ENCODE results near the gene SLC12A7. TPM values are rescaled to one million over a fixed set of nuclear protein-coding genes. Genes with fewer than 3 reads are reported as not detected.
"Not testable (repeated sequence)": the region's sequence is repeated elsewhere in the genome, so short reads cannot be mapped to it uniquely, and the experiment has no call there.

The SLC12A7 gene
- total RNA-seq, 1 donor from 2014 or later = 42.2 TPM

- DNase-seq (ENCODE audit: low read depth) = no peak
These were observed 15.0 kb downstream of the SLC12A7 start for GRCh38 chr5:1096838-1097237.

- DNase-seq (ENCODE audit: low read depth) = no peak
These were observed 15.9 kb downstream of the SLC12A7 start for GRCh38 chr5:1095990-1096363.

- DNase-seq (ENCODE audit: low read depth) = no peak
These were observed 16.4 kb downstream of the SLC12A7 start for GRCh38 chr5:1095302-1095989.

GRCh38 chr5:1094670-1095190 is 17.1 kb downstream of the SLC12A7 start:
- no peak for DNase-seq (ENCODE audit: low read depth)

GRCh38 chr5:1093361-1093760 is 18.5 kb downstream of the SLC12A7 start:
- no peak for DNase-seq (ENCODE audit: low read depth)

GRCh38 chr5:1092122-1092521 is 19.7 kb downstream of the SLC12A7 start:
- DNase-seq (ENCODE audit: low read depth) = no peak

GRCh38 chr5:1091632-1092031 is 20.2 kb downstream of the SLC12A7 start:
- no peak for DNase-seq (ENCODE audit: low read depth)

GRCh38 chr5:1090538-1090937 is 21.3 kb downstream of the SLC12A7 start:
- DNase-seq (ENCODE audit: low read depth) = no peak

GRCh38 chr5:1089621-1090040 is 22.2 kb downstream of the SLC12A7 start:
- no peak for DNase-seq (ENCODE audit: low read depth)

- DNase-seq (ENCODE audit: low read depth) = no peak
These were observed 22.7 kb downstream of the SLC12A7 start for GRCh38 chr5:1089146-1089545.

- DNase-seq (ENCODE audit: low read depth) = no peak
These were observed 23.1 kb downstream of the SLC12A7 start for GRCh38 chr5:1088726-1089125.

- DNase-seq (ENCODE audit: low read depth) = no peak
These were observed 23.8 kb downstream of the SLC12A7 start for GRCh38 chr5:1088031-1088430.

- no peak for DNase-seq (ENCODE audit: low read depth)
These were observed 24.4 kb downstream of the SLC12A7 start for GRCh38 chr5:1087428-1087827.

- DNase-seq (ENCODE audit: low read depth) = no peak
These were observed 25.0 kb downstream of the SLC12A7 start for GRCh38 chr5:1086871-1087270.

- no peak for DNase-seq (ENCODE audit: low read depth)
These were observed 25.7 kb downstream of the SLC12A7 start for GRCh38 chr5:1086137-1086536.

GRCh38 chr5:1085391-1085790 is 26.5 kb downstream of the SLC12A7 start:
- no peak for DNase-seq (ENCODE audit: low read depth)

GRCh38 chr5:1083823-1084605 is 27.8 kb downstream of the SLC12A7 start:
- DNase-seq (ENCODE audit: low read depth) = no peak

GRCh38 chr5:1083026-1083425 is 28.8 kb downstream of the SLC12A7 start:
- DNase-seq (ENCODE audit: low read depth) = not testable (repeated sequence)

GRCh38 chr5:1081519-1081918 is 30.3 kb downstream of the SLC12A7 start:
- DNase-seq (ENCODE audit: low read depth) = no peak

GRCh38 chr5:1080432-1080831 is 31.4 kb downstream of the SLC12A7 start:
- DNase-seq (ENCODE audit: low read depth) = no peak

- no peak for DNase-seq (ENCODE audit: low read depth)
These were observed 31.9 kb downstream of the SLC12A7 start for GRCh38 chr5:1079961-1080360.

GRCh38 chr5:1079486-1079885 is 32.4 kb downstream of the SLC12A7 start:
- DNase-seq (ENCODE audit: low read depth) = no peak

- DNase-seq (ENCODE audit: low read depth) = no peak
These were observed 33.0 kb downstream of the SLC12A7 start for GRCh38 chr5:1078851-1079250.

Measured in renal cortical epithelial cell (primary cell).